ENCODE measurements around the gene PABPN1.

DNA sequence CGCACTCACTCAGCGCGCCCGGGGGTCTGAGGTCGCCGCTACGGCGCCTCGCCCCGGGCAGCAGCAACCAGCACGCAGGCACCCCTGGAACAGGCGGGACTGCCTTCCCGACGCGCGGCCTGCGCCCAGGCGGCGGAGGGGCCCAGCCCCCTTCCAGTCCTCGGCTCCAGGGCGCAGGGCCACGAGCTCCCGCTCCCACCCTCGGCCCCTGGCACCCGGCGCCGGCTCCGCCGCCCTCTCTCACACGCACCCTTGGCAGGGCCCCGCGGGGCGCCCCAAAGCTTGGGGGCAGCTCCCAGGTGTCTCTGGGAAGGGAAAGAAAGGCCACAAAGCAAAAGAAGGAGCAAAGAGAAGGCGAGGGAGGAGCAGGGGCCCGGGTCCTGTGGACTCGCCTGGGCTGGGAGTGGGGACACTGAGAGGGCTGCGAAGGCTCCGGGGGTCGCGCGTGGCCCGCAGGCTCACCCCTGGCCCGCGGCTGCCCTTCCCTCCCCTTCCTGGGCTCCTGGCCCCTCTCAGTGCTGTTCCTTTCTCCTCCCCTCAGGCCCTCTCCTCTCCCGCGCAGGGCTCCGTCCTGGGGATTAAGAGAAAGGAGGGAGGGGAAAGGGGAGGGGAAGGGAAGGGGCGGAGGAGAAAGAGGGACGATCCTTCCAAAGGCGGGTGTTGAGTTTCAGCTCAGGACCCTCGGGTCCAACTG, 44.6 kb downstream of the PABPN1 start:
- TF ChIP-seq, protein P1, sequence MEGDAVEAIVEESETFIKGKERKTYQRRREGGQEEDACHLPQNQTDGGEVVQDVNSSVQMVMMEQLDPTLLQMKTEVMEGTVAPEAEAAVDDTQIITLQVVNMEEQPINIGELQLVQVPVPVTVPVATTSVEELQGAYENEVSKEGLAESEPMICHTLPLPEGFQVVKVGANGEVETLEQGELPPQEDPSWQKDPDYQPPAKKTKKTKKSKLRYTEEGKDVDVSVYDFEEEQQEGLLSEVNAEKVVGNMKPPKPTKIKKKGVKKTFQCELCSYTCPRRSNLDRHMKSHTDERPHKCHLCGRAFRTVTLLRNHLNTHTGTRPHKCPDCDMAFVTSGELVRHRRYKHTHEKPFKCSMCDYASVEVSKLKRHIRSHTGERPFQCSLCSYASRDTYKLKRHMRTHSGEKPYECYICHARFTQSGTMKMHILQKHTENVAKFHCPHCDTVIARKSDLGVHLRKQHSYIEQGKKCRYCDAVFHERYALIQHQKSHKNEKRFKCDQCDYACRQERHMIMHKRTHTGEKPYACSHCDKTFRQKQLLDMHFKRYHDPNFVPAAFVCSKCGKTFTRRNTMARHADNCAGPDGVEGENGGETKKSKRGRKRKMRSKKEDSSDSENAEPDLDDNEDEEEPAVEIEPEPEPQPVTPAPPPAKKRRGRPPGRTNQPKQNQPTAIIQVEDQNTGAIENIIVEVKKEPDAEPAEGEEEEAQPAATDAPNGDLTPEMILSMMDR (IDR thresholded peaks at IDR 0.05) = no peak
- peak in 2 of 3 donors; percentile 76 to 81 for TF ChIP-seq POLR2AphosphoS5 (IDR thresholded peaks at IDR 0.05)
- TF ChIP-seq POLR2A (IDR thresholded peaks at IDR 0.05) = peak; percentile 71

Measured in breast epithelium (tissue), 3 donors.